Transverse colon (tissue), 4 donors: ENCODE results near the gene ORC3.

Experiments used
- CTCF ChIP-seq, 5 experiments: fragments of 200-600 bp in 3 of 5; fragments of 450-650 bp in 2 of 5; sonication (generic) in 3 of 5; IDR thresholded peaks; 1 replicate in 2 of 5; 2 replicates in 3 of 5; pipeline ENCODE4 v1.5.1; 2016 to 2017; ENCODE audit warnings: antibody characterized with exemption in 5 of 5, inconsistent platforms in 3 of 5, mild to moderate bottlenecking in 2 of 5, moderate library complexity in 1 of 5
- EP300 ChIP-seq: sonication (generic); formaldehyde crosslinking; IDR thresholded peaks from one replicate; pipeline ENCODE4 v1.6.1; 2017; ENCODE audit warnings: antibody characterized with exemption, low read depth
- POLR2A ChIP-seq: fragments of 450-650 bp; IDR thresholded peaks from one replicate; pipeline ENCODE4 v1.6.1; 2016; ENCODE audit warnings: antibody characterized with exemption, mild to moderate bottlenecking, moderate library complexity
- POLR2AphosphoS5 ChIP-seq, 3 donors: sonication (generic); formaldehyde crosslinking; IDR thresholded peaks; one replicate each; pipeline ENCODE4 v1.6.1; 2016; ENCODE audit warnings: antibody characterized with exemption in 3 of 3

- no peak for TF ChIP-seq EP300
- no peak for TF ChIP-seq POLR2A
- TF ChIP-seq CTCF (IDR thresholded peaks at IDR 0.05), result no peak
- no peak for TF ChIP-seq POLR2AphosphoS5 (IDR thresholded peaks at IDR 0.05)
Measured at GRCh38 chr6:87670707-87671106, 80.8 kb downstream of the ORC3 start.
